Mesendoderm (in vitro differentiated cells): ENCODE data around the gene PXK.
A peak's percentile ranks its signal among the peaks of the same experiment; 100 is the strongest.

Experiments
- DNase-seq: peaks from one replicate; pipeline ENCODE4 v3.0.0; 2013
- H2AK5ac ChIP-seq: 2 replicates; pipeline ENCODE4 v1.6.1; 2013; ENCODE audit warnings: low read length, inconsistent platforms
- H2BK120ac ChIP-seq: 2 replicates; pipeline ENCODE4 v1.6.1; 2013; ENCODE audit warnings: low read depth, mild to moderate bottlenecking, low read length, moderate library complexity, mixed read lengths
- H2BK15ac ChIP-seq: replicated peaks from 2 replicates; pipeline ENCODE4 v1.6.1; 2013; ENCODE audit warnings: low read depth, mild to moderate bottlenecking, moderate library complexity
- H2BK5ac ChIP-seq: 2 replicates; pipeline ENCODE4 v1.6.1; 2013; ENCODE audit warnings: low read length, inconsistent platforms
- H3K18ac ChIP-seq: 2 replicates; pipeline ENCODE4 v1.6.1; 2013; ENCODE audit warnings: mild to moderate bottlenecking, low read length, mixed read lengths
- H3K23ac ChIP-seq: one replicate; pipeline ENCODE4 v1.6.1; 2013; ENCODE audit warnings: low read length
- H3K27ac ChIP-seq: 2 replicates; pipeline ENCODE4 v1.5.1; 2013; ENCODE audit warnings: low read depth, mild to moderate bottlenecking, inconsistent platforms, low read length, moderate library complexity
- H3K27me3 ChIP-seq: 2 replicates; pipeline ENCODE4 v1.6.1; 2013; ENCODE audit warnings: low read length, control low read depth, mild to moderate bottlenecking, inconsistent platforms; ENCODE audit not compliant: insufficient read depth, poor library complexity
- H3K36me3 ChIP-seq: 2 replicates; pipeline ENCODE4 v1.6.1; 2013; ENCODE audit warnings: low read length, inconsistent platforms; ENCODE audit not compliant: control insufficient read depth, insufficient read depth
- H3K4ac ChIP-seq: one replicate; pipeline ENCODE4 v1.6.1; 2013; ENCODE audit warnings: low read depth, mild to moderate bottlenecking, low read length, moderate library complexity
- H3K4me1 ChIP-seq: 2 replicates; pipeline ENCODE4 v1.6.1; 2013; ENCODE audit warnings: low read depth, low read length, inconsistent platforms; ENCODE audit not compliant: control insufficient read depth
- H3K4me2 ChIP-seq: 2 replicates; pipeline ENCODE4 v1.6.1; 2013; ENCODE audit warnings: low read length
- H3K4me3 ChIP-seq: 2 replicates; pipeline ENCODE4 v1.5.1; 2013; ENCODE audit warnings: mild to moderate bottlenecking, low read length
- H3K56ac ChIP-seq: one replicate; pipeline ENCODE4 v1.6.1; 2013; ENCODE audit warnings: low read length
- H3K79me1 ChIP-seq: 2 replicates; pipeline ENCODE4 v1.6.1; 2013; ENCODE audit warnings: low read length, inconsistent platforms
- H3K79me2 ChIP-seq: 2 replicates; pipeline ENCODE4 v1.6.1; 2013; ENCODE audit warnings: mild to moderate bottlenecking, low read length; ENCODE audit not compliant: control insufficient read depth, insufficient read depth
- H3K9ac ChIP-seq: 2 replicates; pipeline ENCODE4 v1.6.1; 2013; ENCODE audit warnings: low read length, inconsistent platforms
- H4K5ac ChIP-seq: one replicate; pipeline ENCODE4 v1.6.1; 2013; ENCODE audit warnings: low read length
- H4K8ac ChIP-seq: one replicate; pipeline ENCODE4 v1.6.1; 2013; ENCODE audit warnings: low read depth, mild to moderate bottlenecking, control low read depth, low read length, moderate library complexity
- WGBS: extraction: QIAGEN DNeasy Blood & Tissue Kit; methylation state at CpG from one replicate; pipeline ENCODE4 v1.1.7; 2013; ENCODE audit warnings: low lambda C conversion rate, missing lambda C conversion rate; ENCODE audit not compliant: insufficient coverage; ENCODE audit errors: extremely low coverage; 5-methylcytosine and 5-hydroxymethylcytosine counted together

PXK gene

DNA sequence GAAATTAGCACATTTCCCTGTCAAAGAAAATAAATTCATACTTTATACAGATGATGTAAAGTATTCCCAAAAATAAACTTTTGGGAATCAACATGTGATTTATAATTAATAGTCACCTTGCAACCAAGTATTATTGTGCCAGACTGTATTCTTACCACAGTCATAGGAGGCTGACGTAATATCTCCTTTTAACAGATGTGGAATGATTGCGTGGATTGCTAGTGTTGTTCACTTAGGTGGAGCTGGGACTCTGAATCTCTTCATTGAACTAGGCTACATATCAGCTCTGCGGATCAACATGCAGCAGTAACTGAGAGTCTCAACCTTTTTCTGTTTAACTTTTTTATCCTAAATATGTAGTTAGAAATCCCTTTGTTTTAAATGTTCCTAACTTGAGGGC, 37.2 kb downstream of the PXK start:
- no peak overlapping the region for H3K18ac ChIP-seq
- H3K79me2 ChIP-seq: no peaks in the 10 kb centered on the region
- no peak for DNase-seq
- no peak overlapping the region for H3K4me3 ChIP-seq
- H3K27me3 ChIP-seq: no peaks in the 10 kb centered on the region
- no peak overlapping the region for H3K27ac ChIP-seq
- H3K79me1 ChIP-seq: no peaks in the 10 kb centered on the region
- no CpG with 5 or more reads among the region's 3 CpGs for WGBS
- no peak overlapping the region for H3K23ac ChIP-seq
- no peak overlapping the region for H2BK15ac ChIP-seq
- no peak overlapping the region for H3K4ac ChIP-seq
- no peak overlapping the region for H4K5ac ChIP-seq
- no peak overlapping the region for H3K9ac ChIP-seq
- H3K36me3 ChIP-seq: no peaks in the 10 kb centered on the region
- H3K4me2 ChIP-seq: no peak overlapping the region
- H2BK5ac ChIP-seq: no peak overlapping the region
- no peak overlapping the region for H2AK5ac ChIP-seq
- H3K4me1 ChIP-seq: peaks cover 2% of the 10 kb centered on the region
- H4K8ac ChIP-seq: no peak overlapping the region
- H3K56ac ChIP-seq: no peak overlapping the region
- no peak overlapping the region for H2BK120ac ChIP-seq

DNA sequence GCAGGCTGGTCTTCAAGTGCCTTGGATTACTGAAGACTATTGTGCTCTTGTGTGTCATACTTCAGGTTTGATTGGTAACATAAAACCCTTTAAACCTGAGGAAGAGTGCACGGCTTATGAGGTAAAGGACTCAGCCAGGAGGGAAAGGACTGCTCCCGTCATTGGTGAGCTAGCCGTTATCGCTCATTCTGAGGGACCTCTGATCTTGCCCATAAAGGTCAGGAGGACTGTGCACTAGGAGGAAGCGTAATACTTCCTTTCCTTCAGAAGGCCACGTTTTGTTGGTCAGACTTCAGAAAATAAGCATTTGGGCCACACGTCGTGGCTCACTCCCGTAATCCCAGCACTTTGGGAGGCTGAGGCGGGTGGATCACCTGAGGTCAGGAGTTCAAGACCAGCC, 37.7 kb downstream of the PXK start:
- no peak overlapping the region for H2BK120ac ChIP-seq
- no peak overlapping the region for H4K8ac ChIP-seq
- H2BK5ac ChIP-seq: no peak overlapping the region
- no peak overlapping the region for H4K5ac ChIP-seq
- no peaks in the 10 kb centered on the region for H3K79me2 ChIP-seq
- H3K27ac ChIP-seq: no peak overlapping the region
- H2AK5ac ChIP-seq: no peak overlapping the region
- H3K9ac ChIP-seq: no peak overlapping the region
- no peak overlapping the region for H3K4ac ChIP-seq
- H3K36me3 ChIP-seq: no peaks in the 10 kb centered on the region
- peaks cover 2% of the 10 kb centered on the region for H3K4me1 ChIP-seq
- no peak overlapping the region for H3K56ac ChIP-seq
- no peaks in the 10 kb centered on the region for H3K27me3 ChIP-seq
- no peak overlapping the region for H2BK15ac ChIP-seq
- DNase-seq: no peak
- no peak overlapping the region for H3K4me2 ChIP-seq
- no peak overlapping the region for H3K4me3 ChIP-seq
- no peak overlapping the region for H3K23ac ChIP-seq
- H3K79me1 ChIP-seq: no peaks in the 10 kb centered on the region
- no peak overlapping the region for H3K18ac ChIP-seq
- no CpG with 5 or more reads among the region's 10 CpGs for WGBS

DNA sequence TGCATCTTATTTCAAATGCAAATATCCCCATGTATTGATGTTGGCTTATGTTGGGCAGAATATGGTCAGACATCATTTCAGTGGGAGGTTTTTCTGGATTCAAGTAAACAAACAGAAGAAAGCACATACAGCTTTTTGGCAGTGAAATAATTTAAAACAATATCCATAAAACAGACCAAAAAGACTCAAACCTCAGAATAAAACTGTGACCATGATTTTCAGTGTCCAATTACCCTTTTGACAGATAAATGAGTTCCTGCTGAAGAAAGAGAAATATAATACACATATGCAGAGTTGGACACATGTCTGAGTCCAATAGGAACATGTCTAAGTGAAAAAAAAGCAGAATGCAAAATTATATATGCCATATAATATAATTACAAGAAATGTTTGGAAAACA, 39.1 kb downstream of the PXK start:
- Histone ChIP-seq H3K27me3 (no peaks in the 10 kb centered on the region), H3K56ac (no peak overlapping the region), H2BK5ac (no peak overlapping the region), H3K79me2 (no peaks in the 10 kb centered on the region), H2BK120ac (no peak overlapping the region), H3K79me1 (no peaks in the 10 kb centered on the region), H3K4me1 (no peaks in the 10 kb centered on the region), H3K4me3 (no peak overlapping the region), H4K8ac (no peak overlapping the region), H3K4ac (no peak overlapping the region), H3K36me3 (no peaks in the 10 kb centered on the region), H3K4me2 (no peak overlapping the region), H3K18ac (no peak overlapping the region), H2AK5ac (no peak overlapping the region), H3K9ac (no peak overlapping the region), H3K23ac (no peak overlapping the region), H3K27ac (no peak overlapping the region), H4K5ac (no peak overlapping the region), H2BK15ac (no peak overlapping the region)
- no peak for DNase-seq

DNA sequence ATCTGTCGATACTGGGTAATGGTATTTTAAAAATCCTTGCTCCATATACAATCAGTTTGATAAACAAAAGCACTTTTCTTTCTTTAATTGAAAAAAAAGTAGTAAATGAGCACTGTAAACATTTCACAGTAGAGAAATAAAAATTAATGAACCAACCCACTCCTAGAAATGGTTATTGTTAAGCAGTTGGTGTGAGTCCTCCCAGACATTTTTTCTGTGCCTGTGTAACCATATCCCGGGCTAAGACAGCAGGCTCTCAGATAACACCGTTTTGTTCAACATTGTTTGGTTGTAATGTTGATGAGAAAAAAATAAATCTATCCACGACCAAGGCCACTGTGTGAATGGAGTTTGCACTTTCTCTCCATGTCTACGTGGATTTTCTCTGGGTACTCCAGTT, 42.6 kb downstream of the PXK start:
- H4K5ac ChIP-seq: no peak overlapping the region
- H2AK5ac ChIP-seq: no peak overlapping the region
- no peak overlapping the region for H3K56ac ChIP-seq
- no peak for DNase-seq
- no peak overlapping the region for H2BK120ac ChIP-seq
- H3K4me2 ChIP-seq: no peak overlapping the region
- WGBS: no CpG with 5 or more reads among the region's 5 CpGs
- no peak overlapping the region for H3K4ac ChIP-seq
- H2BK5ac ChIP-seq: no peak overlapping the region
- no peak overlapping the region for H4K8ac ChIP-seq
- no peaks in the 10 kb centered on the region for H3K4me1 ChIP-seq
- H3K9ac ChIP-seq: no peak overlapping the region
- no peaks in the 10 kb centered on the region for H3K79me1 ChIP-seq
- H3K18ac ChIP-seq: no peak overlapping the region
- H3K79me2 ChIP-seq: no peaks in the 10 kb centered on the region
- no peak overlapping the region for H3K27ac ChIP-seq
- no peaks in the 10 kb centered on the region for H3K36me3 ChIP-seq
- H3K27me3 ChIP-seq: no peaks in the 10 kb centered on the region
- no peak overlapping the region for H3K23ac ChIP-seq
- no peak overlapping the region for H3K4me3 ChIP-seq
- H2BK15ac ChIP-seq: no peak overlapping the region

DNA sequence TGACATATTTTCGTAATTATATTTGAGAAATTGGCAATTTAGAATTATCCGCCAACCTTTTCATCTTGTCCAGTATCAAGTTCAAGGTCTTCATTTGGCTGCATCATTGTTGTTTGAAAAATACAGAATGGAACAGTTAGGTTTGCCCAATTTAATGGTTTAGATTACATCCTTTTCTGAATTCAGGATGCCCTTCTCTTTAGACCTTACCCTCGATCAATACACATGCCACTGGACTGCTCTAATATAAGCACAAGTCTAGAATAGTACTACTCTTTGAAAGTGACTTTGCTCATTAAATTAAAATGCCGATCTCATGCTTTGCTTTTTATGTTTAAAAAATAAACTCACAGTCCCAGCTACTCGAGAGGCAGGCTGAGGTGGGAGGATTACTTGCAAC, 44.5 kb downstream of the PXK start:
- Histone ChIP-seq H3K79me1 (no peaks in the 10 kb centered on the region), H3K56ac (no peak overlapping the region), H2BK5ac (no peak overlapping the region), H4K8ac (no peak overlapping the region), H3K79me2 (no peaks in the 10 kb centered on the region), H2AK5ac (no peak overlapping the region), H3K4ac (no peak overlapping the region), H3K4me3 (no peak overlapping the region), H3K36me3 (no peaks in the 10 kb centered on the region), H3K9ac (no peak overlapping the region), H3K18ac (no peak overlapping the region), H2BK15ac (no peak overlapping the region), H3K27me3 (no peaks in the 10 kb centered on the region), H4K5ac (no peak overlapping the region), H3K4me1 (no peaks in the 10 kb centered on the region), H2BK120ac (no peak overlapping the region), H3K4me2 (no peak overlapping the region), H3K23ac (no peak overlapping the region), H3K27ac (no peak overlapping the region)
- DNase-seq: no peak
- no CpG with 5 or more reads among the region's 5 CpGs for WGBS

DNA sequence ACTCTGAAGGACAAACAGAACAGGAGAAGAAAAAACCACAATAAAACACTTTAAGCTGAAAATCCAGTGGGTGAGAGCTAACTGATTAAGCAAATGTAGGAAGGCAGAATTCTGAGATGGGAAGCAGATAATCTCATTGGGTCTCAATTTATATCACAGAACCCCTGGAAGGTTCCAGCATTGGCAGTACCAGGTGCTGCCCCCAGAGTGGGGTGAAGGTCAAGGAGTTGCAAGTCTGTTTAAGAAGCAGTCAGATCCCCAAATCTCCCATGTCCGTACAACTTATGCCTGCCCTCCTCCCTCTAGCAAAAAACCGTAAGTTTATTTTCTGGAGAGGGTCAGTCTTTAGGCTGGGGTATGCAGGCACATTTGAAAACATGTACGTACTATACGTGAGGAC, 45.1 kb downstream of the PXK start:
- no peak overlapping the region for H2BK15ac ChIP-seq
- H3K56ac ChIP-seq: no peak overlapping the region
- H3K9ac ChIP-seq: no peak overlapping the region

More for the DNA sequence above, 45.1 kb downstream of the PXK start:
- Histone ChIP-seq H4K8ac (no peak overlapping the region), H3K4me1 (no peaks in the 10 kb centered on the region), H3K79me2 (no peaks in the 10 kb centered on the region), H4K5ac (no peak overlapping the region), H2AK5ac (no peak overlapping the region), H3K36me3 (no peaks in the 10 kb centered on the region), H3K23ac (no peak overlapping the region), H3K4me2 (no peak overlapping the region), H3K27me3 (no peaks in the 10 kb centered on the region), H3K27ac (no peak overlapping the region), H3K4me3 (no peak overlapping the region), H2BK5ac (no peak overlapping the region), H2BK120ac (peak overlapping the region; percentile 38), H3K79me1 (no peaks in the 10 kb centered on the region), H3K18ac (no peak overlapping the region), H3K4ac (no peak overlapping the region)
- no peak for DNase-seq
- no CpG with 5 or more reads among the region's 4 CpGs for WGBS
